ENCODE measurements around the gene MAGI1. TPM values are rescaled to one million over a fixed set of nuclear protein-coding genes. Genes with fewer than 3 reads are reported as not detected.

MAGI1 gene
- total RNA-seq, 1 experiment from 2014 or later = 38.6 TPM

- no peak for ATAC-seq
- no peaks in the 10 kb centered on the region for H3K36me3 ChIP-seq (ENCODE audit: control insufficient read depth in 1 of 2, insufficient read depth in 2 of 2, low read length in 2 of 2)
- ChIA-PET POLR2A (interaction anchor here (0.6 kb wide), 1 partner anchor 39 kb away, joined by 4 read pairs; no protein-coding TSS in a partner anchor), CTCF (no interaction called here), RAD21 (ENCODE audit: low non-redundant PET in 1 of 2, low total read pairs in 2 of 2, uncharacterized antibody in 2 of 2, unreplicated experiment in 2 of 2) (interaction anchor here in 1 of 2 experiments (0.7 kb wide), 1 partner anchor 59 kb away, joined by 3 read pairs; no protein-coding TSS in a partner anchor)
- H4K20me1 ChIP-seq (ENCODE audit: insufficient read depth) = no peaks in the 10 kb centered on the region
- peaks cover 13 to 16% of the 10 kb centered on the region in 2 experiments; a peak in 3 of 4 replicates for H3K4me1 ChIP-seq (ENCODE audit: control insufficient read depth in 1 of 2, insufficient read depth in 2 of 2, low read length in 2 of 2)
- H3K9me3 ChIP-seq (ENCODE audit: control insufficient read depth in 1 of 2, insufficient read depth in 1 of 2, low read depth in 1 of 2, low read length in 2 of 2) = peaks cover 0 to 4% of the 10 kb centered on the region in 2 experiments; a peak in 1 of 4 replicates
- H3K79me2 ChIP-seq (ENCODE audit: insufficient read depth, low read length) = no peaks in the 10 kb centered on the region
- no peak overlapping the region for H3K27ac ChIP-seq (ENCODE audit: low read depth, low read length)
- H3K27me3 ChIP-seq (ENCODE audit: insufficient read depth, low read length) = no peaks in the 10 kb centered on the region
- TF ChIP-seq ZBTB33 (IDR thresholded peaks at IDR 0.05; ENCODE audit: extremely low read depth, insufficient replicate concordance, low read length) (no peak), ZNF274 (IDR thresholded peaks at IDR 0.05; ENCODE audit: low read depth, low read length) (no peak), RAD21 (IDR thresholded peaks at IDR 0.05; ENCODE audit: low read depth) (no peak), ELF1 (IDR thresholded peaks at IDR 0.05; ENCODE audit: borderline replicate concordance, low read depth) (no peak), EZH2phosphoT487 (IDR thresholded peaks at IDR 0.05; ENCODE audit: borderline replicate concordance) (no peak), SP1 (IDR thresholded peaks at IDR 0.05; ENCODE audit: low read depth) (no peak), YY1 (IDR thresholded peaks at IDR 0.05; ENCODE audit: extremely low read depth, insufficient replicate concordance, low read depth, low read length) (no peak), SRF (IDR thresholded peaks at IDR 0.05; ENCODE audit: low read depth) (no peak), FOSL1 (IDR thresholded peaks at IDR 0.05; ENCODE audit: low read depth) (no peak), CEBPB (IDR thresholded peaks at IDR 0.05; ENCODE audit: low read depth) (no peak), ZFX (IDR thresholded peaks at IDR 0.05) (no peak), CBX3 (IDR thresholded peaks at IDR 0.05; ENCODE audit: low read depth) (no peak), SIN3A (IDR thresholded peaks at IDR 0.05; ENCODE audit: low read depth) (no peak), POLR2AphosphoS5 (IDR thresholded peaks at IDR 0.05; ENCODE audit: low read depth, low read length) (no peak), EZH2 (IDR thresholded peaks at IDR 0.05) (no peak), JUND (IDR thresholded peaks at IDR 0.05) (no peak)
- TF ChIP-seq, protein P1, sequence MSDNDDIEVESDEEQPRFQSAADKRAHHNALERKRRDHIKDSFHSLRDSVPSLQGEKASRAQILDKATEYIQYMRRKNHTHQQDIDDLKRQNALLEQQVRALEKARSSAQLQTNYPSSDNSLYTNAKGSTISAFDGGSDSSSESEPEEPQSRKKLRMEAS (IDR thresholded peaks at IDR 0.05) = no peak
- TF ChIP-seq, protein P2, sequence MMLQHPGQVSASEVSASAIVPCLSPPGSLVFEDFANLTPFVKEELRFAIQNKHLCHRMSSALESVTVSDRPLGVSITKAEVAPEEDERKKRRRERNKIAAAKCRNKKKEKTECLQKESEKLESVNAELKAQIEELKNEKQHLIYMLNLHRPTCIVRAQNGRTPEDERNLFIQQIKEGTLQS (IDR thresholded peaks at IDR 0.05) = no peak
- TF ChIP-seq, protein P3, sequence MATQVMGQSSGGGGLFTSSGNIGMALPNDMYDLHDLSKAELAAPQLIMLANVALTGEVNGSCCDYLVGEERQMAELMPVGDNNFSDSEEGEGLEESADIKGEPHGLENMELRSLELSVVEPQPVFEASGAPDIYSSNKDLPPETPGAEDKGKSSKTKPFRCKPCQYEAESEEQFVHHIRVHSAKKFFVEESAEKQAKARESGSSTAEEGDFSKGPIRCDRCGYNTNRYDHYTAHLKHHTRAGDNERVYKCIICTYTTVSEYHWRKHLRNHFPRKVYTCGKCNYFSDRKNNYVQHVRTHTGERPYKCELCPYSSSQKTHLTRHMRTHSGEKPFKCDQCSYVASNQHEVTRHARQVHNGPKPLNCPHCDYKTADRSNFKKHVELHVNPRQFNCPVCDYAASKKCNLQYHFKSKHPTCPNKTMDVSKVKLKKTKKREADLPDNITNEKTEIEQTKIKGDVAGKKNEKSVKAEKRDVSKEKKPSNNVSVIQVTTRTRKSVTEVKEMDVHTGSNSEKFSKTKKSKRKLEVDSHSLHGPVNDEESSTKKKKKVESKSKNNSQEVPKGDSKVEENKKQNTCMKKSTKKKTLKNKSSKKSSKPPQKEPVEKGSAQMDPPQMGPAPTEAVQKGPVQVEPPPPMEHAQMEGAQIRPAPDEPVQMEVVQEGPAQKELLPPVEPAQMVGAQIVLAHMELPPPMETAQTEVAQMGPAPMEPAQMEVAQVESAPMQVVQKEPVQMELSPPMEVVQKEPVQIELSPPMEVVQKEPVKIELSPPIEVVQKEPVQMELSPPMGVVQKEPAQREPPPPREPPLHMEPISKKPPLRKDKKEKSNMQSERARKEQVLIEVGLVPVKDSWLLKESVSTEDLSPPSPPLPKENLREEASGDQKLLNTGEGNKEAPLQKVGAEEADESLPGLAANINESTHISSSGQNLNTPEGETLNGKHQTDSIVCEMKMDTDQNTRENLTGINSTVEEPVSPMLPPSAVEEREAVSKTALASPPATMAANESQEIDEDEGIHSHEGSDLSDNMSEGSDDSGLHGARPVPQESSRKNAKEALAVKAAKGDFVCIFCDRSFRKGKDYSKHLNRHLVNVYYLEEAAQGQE (IDR thresholded peaks at IDR 0.05; ENCODE audit: low read depth) = no peak
- no peak overlapping the region for H3K9ac ChIP-seq (ENCODE audit: low read length)
- no peak overlapping the region for H3K4me3 ChIP-seq (replicated peaks in 1 of 2; ENCODE audit: low read depth in 1 of 2, low read length in 2 of 2)
- BruUV-seq (replicated peaks) = no TSS peak
- no peak for DNase-seq (ENCODE audit: low read depth, low spot score)
- no peaks in the 10 kb centered on the region for H3K9me2 ChIP-seq (ENCODE audit: insufficient read depth)
- no peak overlapping the region for H2AFZ ChIP-seq (ENCODE audit: low read depth, low read length, poor library complexity, severe bottlenecking)
- H3K4me2 ChIP-seq (ENCODE audit: low read length) = no peak overlapping the region
- intact Hi-C loops (cut with micrococcal nuclease) = no loop called here
These were observed 59.6 kb downstream of the MAGI1 start for GRCh38 chr3:65979162-65979561.
